SH-SY5Y (cell line): Measurements from ENCODE around the gene NR6A1.

ENCODE experiments used
- GATA2 ChIP-seq: IDR thresholded peaks from 2 replicates; pipeline ENCODE4 v1.6.1; 2011; ENCODE audit warnings: mild to moderate bottlenecking, low read depth, low read length
- GATA3 ChIP-seq: IDR thresholded peaks from 2 replicates; pipeline ENCODE4 v1.6.1; 2011; ENCODE audit warnings: low read depth, mild to moderate bottlenecking, low read length, moderate library complexity

The NR6A1 gene

GRCh38 chr9:124639637-124640036 lies 131.5 kb downstream of the NR6A1 start:
- TF ChIP-seq GATA3 (no peak), GATA2 (no peak)

GRCh38 chr9:124635285-124635684 lies 135.8 kb downstream of the NR6A1 start:
- no peak for TF ChIP-seq GATA2
- no peak for TF ChIP-seq GATA3

GRCh38 chr9:124632077-124632621 lies 139.0 kb downstream of the NR6A1 start:
- no peak for TF ChIP-seq GATA3
- TF ChIP-seq GATA2: no peak

GRCh38 chr9:124631326-124631725 lies 139.8 kb downstream of the NR6A1 start:
- TF ChIP-seq GATA2 (no peak), GATA3 (no peak)

GRCh38 chr9:124629600-124629999 lies 141.5 kb downstream of the NR6A1 start:
- TF ChIP-seq GATA3: no peak
- no peak for TF ChIP-seq GATA2

GRCh38 chr9:124628741-124629140 lies 142.4 kb downstream of the NR6A1 start:
- TF ChIP-seq GATA2: no peak
- no peak for TF ChIP-seq GATA3

- TF ChIP-seq GATA2 (no peak), GATA3 (no peak)
Observed at GRCh38 chr9:124626276-124626675, 144.8 kb downstream of the NR6A1 start.

- 0 out of 2 replicates have a peak, but pooled peaks have one; percentile 39 for TF ChIP-seq GATA2
- TF ChIP-seq GATA3: no peak
Observed at GRCh38 chr9:124625087-124625486, 146.0 kb downstream of the NR6A1 start.

GRCh38 chr9:124624735-124624992 lies 146.4 kb downstream of the NR6A1 start:
- no peak for TF ChIP-seq GATA2
- TF ChIP-seq GATA3: no peak

GRCh38 chr9:124623966-124624734 lies 147.0 kb downstream of the NR6A1 start:
- TF ChIP-seq GATA3 (peak; percentile 72), GATA2 (peak; percentile 89)

- TF ChIP-seq GATA3 (no peak), GATA2 (no peak)
Observed at GRCh38 chr9:124622882-124623281, 148.2 kb downstream of the NR6A1 start.

- TF ChIP-seq GATA3: no peak
- no peak for TF ChIP-seq GATA2
Observed at GRCh38 chr9:124621371-124622328, 149.5 kb downstream of the NR6A1 start.

GRCh38 chr9:124618476-124618875 lies 152.6 kb downstream of the NR6A1 start:
- TF ChIP-seq GATA3 (no peak), GATA2 (no peak)

GRCh38 chr9:124617477-124618141 lies 153.5 kb downstream of the NR6A1 start:
- no peak for TF ChIP-seq GATA3
- no peak for TF ChIP-seq GATA2
